Stomach smooth muscle (tissue), 2 donors: Measurements from ENCODE around the gene FXYD4.

Experiments used
- H3K27ac ChIP-seq: one replicate; pipeline ENCODE4 v1.7.0; 2013; ENCODE audit warnings: mild to moderate bottlenecking, low read length, inconsistent platforms
- H3K27me3 ChIP-seq, 2 donors: one replicate each; pipeline ENCODE4 v1.7.0; 2013; ENCODE audit warnings: low read length in 2 of 2; ENCODE audit not compliant: insufficient read depth in 2 of 2, control insufficient read depth in 1 of 2
- H3K36me3 ChIP-seq, 2 donors: one replicate each; pipeline ENCODE4 v1.7.0; 2013; ENCODE audit warnings: low read length in 2 of 2; ENCODE audit not compliant: control insufficient read depth in 2 of 2, insufficient read depth in 2 of 2
- H3K4me1 ChIP-seq: one replicate; pipeline ENCODE4 v1.7.0; 2013; ENCODE audit warnings: low read length; ENCODE audit not compliant: control insufficient read depth, insufficient read depth
- H3K4me3 ChIP-seq, 2 donors: one replicate each; pipeline ENCODE4 v1.7.0; 2013; ENCODE audit warnings: low read length in 2 of 2
- H3K9ac ChIP-seq, 2 donors: one replicate each; pipeline ENCODE4 v1.7.0; 2013; ENCODE audit warnings: low read length in 2 of 2, mild to moderate bottlenecking in 1 of 2
- H3K9me3 ChIP-seq, 2 donors: one replicate each; pipeline ENCODE4 v1.7.0; 2013; ENCODE audit warnings: low read length in 2 of 2; ENCODE audit not compliant: control insufficient read depth in 2 of 2
- donor health status: healthy.
- donor health status: Pancreatic carcinoma.

Gene FXYD4

DNA sequence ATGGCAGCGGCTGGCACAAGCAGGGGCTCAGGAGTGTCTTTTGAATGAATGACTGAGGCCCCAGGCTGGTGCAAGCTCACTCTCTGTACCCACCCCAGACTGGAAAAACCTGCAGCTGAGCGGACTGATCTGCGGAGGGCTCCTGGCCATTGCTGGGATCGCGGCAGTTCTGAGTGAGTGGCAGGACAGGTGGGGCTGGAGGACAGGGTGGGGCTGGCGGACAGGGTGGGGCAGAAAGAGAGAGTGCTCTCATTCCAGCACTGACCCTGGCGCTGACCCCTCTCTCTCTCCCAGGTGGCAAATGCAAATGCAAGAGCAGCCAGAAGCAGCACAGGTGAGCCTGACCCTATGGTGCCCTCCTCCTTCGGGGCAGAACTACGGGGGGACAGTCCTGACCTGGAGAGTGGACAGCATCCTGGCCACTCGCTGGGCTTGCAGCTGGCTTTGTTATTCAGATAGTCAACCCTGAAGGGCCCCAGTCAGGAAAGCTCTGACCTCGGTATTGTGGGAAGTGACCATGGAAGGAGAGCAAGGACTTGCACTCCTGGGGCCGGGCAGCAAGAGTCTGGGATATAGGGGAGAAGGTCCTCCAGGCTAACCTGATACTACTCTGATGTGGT lies 4.1 kb downstream of the FXYD4 start:
- Histone ChIP-seq H3K27ac (no peak overlapping the region), H3K36me3 (no peaks in the 10 kb centered on the region), H3K9ac (no peak overlapping the region), H3K4me1 (no peaks in the 10 kb centered on the region), H3K4me3 (no peak overlapping the region), H3K9me3 (no peaks in the 10 kb centered on the region), H3K27me3 (no peaks in the 10 kb centered on the region)

DNA sequence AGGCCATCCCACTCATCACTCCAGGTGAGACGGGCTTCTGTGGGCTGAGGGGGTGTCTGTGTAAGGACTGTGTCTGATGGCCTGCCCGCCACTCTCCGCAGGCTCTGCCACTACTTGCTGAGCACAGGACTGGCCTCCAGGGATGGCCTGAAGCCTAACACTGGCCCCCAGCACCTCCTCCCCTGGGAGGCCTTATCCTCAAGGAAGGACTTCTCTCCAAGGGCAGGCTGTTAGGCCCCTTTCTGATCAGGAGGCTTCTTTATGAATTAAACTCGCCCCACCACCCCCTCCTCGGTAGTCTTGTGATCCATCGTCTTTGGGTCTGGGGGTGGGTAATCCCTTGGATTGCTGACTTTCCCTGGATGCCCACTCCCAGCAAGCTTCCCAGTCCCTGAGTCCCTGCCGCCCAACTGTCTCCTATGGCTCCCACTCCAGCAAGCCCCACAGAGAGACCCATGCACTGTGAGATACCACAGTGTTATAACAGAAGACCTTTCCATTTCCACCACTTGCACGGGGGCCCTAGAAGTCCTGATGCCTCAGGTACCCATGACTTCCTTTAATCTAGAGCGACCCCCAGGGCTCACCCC lies 4.7 kb downstream of the FXYD4 start:
- Histone ChIP-seq H3K27ac (no peak overlapping the region), H3K27me3 (no peaks in the 10 kb centered on the region), H3K4me3 (no peak overlapping the region), H3K9ac (no peak overlapping the region), H3K9me3 (no peaks in the 10 kb centered on the region), H3K4me1 (no peaks in the 10 kb centered on the region), H3K36me3 (no peaks in the 10 kb centered on the region)

DNA sequence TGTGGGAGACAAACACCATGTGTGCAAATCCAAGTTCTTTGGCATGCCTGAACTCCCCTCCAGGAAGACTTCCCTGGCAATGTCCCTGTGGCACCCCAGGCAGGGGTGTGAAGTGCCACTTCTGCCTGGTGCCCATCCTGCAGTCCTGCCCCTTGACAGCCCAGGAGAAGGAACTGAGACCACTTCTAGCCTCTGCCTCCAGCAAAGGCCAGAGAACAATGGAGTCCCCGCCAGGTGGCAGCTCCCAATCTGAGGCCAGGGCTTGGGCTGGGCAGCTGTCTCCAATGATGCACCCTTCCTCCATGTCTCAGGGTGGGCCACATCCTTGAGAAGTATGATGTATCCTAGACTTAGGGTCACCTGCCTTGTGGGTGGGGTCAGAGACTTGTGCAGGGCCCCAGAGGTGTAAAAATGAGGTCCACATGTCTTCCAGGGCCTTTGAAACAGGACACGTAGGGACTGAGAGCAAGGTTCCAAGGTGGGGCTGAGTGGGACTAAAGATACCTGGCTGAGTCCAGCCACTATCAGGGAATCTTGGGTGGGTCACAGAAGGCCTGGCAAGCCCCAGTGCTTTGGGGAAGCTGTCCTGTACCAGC lies 5.5 kb downstream of the FXYD4 start:
- Histone ChIP-seq H3K4me3 (no peak overlapping the region), H3K27ac (no peak overlapping the region), H3K27me3 (no peaks in the 10 kb centered on the region), H3K4me1 (no peaks in the 10 kb centered on the region), H3K9me3 (no peaks in the 10 kb centered on the region), H3K9ac (no peak overlapping the region), H3K36me3 (no peaks in the 10 kb centered on the region)

DNA sequence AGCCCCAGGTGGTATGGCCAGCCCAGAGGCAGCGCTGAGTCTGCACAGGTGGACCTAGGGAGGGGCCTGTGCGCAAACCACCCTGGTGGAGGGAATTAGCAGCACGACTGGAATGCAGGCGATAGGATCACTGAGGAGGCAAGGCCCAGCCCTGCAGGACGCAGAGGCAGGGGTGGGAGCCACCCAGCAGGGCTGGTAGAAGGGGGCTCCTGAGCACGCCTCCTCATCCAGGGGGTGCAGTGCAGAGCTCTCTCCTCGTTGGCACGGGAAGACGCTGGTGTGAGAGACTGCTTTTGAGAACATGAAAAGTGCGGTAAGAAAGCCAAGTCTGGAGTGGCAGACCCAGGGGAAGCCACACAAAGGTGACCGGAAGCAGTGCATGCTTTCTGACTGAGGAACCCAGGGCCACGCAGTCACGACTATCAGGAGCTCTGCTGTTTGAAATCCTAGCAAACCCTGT lies 6.0 kb downstream of the FXYD4 start:
- H3K27ac ChIP-seq, result no peak overlapping the region
- H3K4me1 ChIP-seq, result no peaks in the 10 kb centered on the region
- no peak overlapping the region for H3K9ac ChIP-seq
- no peaks in the 10 kb centered on the region for H3K27me3 ChIP-seq
- no peak overlapping the region for H3K4me3 ChIP-seq
- no peaks in the 10 kb centered on the region for H3K36me3 ChIP-seq
- no peaks in the 10 kb centered on the region for H3K9me3 ChIP-seq

DNA sequence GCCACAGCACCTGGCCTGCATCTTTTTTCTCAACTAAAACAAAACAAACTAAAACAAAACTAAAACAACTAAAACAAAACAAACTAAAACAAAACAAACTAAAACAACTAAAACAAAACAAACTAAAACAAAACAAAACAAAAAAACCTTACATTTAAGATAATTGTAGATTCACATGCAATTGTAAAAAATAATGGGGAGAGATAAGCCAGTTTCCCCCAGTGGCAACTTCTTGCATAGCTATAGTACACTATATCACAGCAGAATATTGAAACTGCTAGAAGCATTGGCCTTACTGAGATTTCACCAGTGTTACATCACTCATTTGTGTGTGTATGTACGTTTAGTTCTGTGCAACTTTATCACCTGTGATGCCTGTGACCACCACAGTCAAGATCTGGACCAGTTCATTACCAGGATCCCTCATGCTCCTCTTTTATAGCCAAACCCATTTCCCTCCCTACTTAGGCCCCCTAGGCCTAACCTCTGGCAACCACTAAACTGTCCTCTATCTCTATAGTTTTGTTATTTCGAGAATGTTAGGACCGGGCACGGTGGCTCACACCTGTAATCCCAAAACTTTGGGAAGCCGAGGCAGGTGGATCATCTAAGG lies 9.3 kb downstream of the FXYD4 start:
- Histone ChIP-seq H3K4me3 (no peak overlapping the region), H3K9ac (no peak overlapping the region), H3K36me3 (peaks cover 0 to 4% of the 10 kb centered on the region in 2 donors), H3K27me3 (no peaks in the 10 kb centered on the region), H3K4me1 (no peaks in the 10 kb centered on the region), H3K27ac (no peak overlapping the region), H3K9me3 (no peaks in the 10 kb centered on the region)

DNA sequence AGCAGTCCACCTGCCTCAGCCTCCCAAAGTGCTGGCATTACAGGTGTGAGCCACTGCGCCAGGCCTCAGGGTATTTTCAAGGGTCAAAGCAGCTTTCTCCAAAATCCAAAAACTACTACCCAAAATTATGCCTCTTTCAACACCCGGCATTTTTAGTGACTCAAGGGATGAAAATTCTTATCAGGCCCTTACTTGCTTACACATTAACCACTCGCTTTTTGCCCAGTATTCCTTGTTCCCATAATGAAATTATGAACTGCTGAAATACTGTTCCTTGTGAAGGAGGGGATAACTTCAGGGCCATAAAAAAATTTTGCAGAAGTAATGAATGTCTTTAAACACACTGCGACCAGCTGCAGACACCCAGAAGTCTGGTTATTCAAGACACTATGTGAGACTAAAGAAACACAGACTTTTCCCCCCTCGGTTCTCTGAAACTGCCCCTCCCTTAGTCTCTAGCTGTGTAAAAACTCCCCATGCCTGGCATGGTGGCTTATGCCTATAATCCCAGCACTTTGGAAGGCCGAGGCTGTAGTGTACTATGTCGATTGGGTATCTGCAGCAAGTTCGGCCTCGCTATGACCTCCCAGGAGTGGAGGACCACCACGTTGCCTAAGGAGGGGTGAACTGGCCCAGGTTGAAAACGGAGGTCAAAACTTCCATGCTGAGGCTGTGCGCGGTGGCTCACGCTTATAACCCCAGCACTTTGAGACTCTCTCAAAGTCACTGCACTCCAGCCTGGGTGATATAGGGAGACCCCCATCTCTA lies 12.0 kb downstream of the FXYD4 start:
- Histone ChIP-seq H3K36me3 (peaks cover 21 to 22% of the 10 kb centered on the region in 2 donors), H3K27ac (no peak overlapping the region), H3K27me3 (no peaks in the 10 kb centered on the region), H3K9me3 (no peaks in the 10 kb centered on the region), H3K4me1 (no peaks in the 10 kb centered on the region), H3K9ac (no peak overlapping the region), H3K4me3 (no peak overlapping the region)

DNA sequence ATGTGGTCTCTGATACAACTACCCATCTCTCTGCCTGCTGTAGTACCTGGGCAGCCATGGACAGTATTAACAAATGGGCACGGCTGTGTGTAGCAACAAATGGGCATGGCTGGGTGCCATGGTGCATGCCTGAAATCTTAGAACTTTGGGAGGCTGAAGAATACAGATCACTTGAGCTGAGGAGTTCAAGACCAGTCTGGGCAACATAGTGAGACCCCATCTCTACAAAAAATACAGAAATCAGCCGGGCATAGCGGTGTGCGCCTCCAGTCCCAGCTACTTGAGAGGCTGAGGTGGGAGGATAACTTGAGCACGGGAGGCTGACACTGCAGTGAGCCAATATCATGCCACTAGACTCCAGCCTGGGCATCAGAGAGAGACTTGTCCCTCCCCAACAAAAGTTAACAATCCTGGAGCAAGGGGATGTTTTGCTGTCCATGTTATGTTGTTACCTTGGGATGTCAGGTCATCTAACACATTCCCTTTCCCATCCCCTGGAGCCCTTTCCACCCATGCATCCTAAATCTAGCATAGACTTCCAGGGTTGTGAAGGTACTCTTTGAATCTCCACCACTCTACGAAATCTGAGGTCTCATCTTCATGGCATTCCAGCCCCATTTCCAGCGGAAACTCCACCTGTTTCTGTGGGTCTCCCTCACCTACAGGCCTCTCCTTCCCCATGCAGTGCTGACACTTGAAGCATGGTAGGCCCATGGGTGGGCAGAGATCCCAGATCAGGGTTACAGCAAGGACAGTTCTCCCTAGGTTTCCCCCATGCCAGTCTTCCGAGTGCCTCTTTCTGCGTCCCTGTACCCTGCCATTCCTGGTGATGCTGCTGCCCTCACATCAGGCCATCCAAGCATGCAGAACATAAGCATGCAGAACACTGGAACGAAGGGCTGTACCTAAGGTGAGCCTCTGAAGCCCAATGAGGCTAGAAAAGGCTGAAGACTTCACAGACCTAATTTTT lies 13.1 kb downstream of the FXYD4 start:
- no peak overlapping the region for H3K27ac ChIP-seq
- H3K4me3 ChIP-seq, result no peak overlapping the region
- no peaks in the 10 kb centered on the region for H3K27me3 ChIP-seq
- H3K9me3 ChIP-seq, result no peaks in the 10 kb centered on the region
- no peaks in the 10 kb centered on the region for H3K4me1 ChIP-seq
- peaks cover 24 to 26% of the 10 kb centered on the region in 2 donors for H3K36me3 ChIP-seq
- no peak overlapping the region for H3K9ac ChIP-seq

DNA sequence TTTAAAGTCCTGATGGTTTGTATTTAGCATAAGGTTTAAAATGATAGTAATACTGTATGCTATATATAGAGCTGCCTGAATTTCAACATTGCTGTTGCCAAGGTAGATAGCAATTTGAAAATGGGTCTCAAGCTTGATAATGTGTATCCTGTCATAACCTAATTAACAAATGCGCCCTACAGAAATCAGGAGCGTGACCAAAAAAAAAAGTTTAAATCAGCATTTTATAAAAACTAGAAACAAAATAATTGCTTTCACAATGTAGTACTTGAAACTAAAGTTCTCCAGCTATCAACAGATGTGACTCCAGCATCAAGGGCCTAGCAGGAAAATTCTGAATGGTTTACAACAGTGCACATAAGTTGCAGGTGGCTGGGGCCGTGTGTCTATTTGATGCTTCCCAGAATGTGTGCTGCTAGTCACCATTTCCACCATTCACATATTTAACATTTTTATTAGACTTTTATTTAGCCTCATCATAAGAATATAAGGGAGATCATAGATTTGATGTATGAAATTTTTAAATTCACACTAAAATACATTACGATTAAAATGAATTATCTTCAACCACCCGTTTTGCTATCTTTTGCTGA lies 14.1 kb downstream of the FXYD4 start:
- H3K36me3 ChIP-seq, result peaks cover 31 to 33% of the 10 kb centered on the region in 2 donors
- no peak overlapping the region for H3K9ac ChIP-seq

DNA sequence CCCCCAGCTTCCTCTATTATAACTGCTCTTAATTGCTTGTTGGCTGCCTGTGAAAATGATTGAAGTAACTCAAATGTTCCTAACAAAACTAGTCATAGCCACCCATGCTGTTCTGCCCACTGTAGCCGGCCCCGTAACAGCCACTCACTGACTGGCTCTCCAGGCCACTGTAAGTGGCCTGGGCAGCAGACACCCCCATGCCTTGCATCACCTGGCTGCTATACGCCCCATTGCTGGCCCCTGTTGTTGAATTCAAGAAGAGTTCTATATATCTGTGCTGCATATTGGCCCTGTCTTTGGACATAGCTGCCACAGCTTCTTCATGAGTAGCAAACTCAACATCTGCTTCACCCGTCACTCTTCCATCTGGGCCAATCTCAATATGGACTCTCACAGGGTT lies 15.1 kb downstream of the FXYD4 start:
- peaks cover 3% of the 10 kb centered on the region for H3K4me1 ChIP-seq
- H3K4me3 ChIP-seq, result no peak overlapping the region
- no peaks in the 10 kb centered on the region for H3K9me3 ChIP-seq
- H3K36me3 ChIP-seq, result peaks cover 37 to 38% of the 10 kb centered on the region in 2 donors
- H3K27me3 ChIP-seq, result no peaks in the 10 kb centered on the region
- no peak overlapping the region for H3K27ac ChIP-seq
- no peak overlapping the region for H3K9ac ChIP-seq

More for the DNA sequence above, 14.1 kb downstream of the FXYD4 start:
- Histone ChIP-seq H3K4me3 (no peak overlapping the region), H3K4me1 (no peaks in the 10 kb centered on the region), H3K9me3 (no peaks in the 10 kb centered on the region), H3K27me3 (no peaks in the 10 kb centered on the region), H3K27ac (no peak overlapping the region)
